ENCODE measurements around the gene CFAP73. TPM values are rescaled to one million over a fixed set of nuclear protein-coding genes. Genes with fewer than 3 reads are reported as not detected.
"Not testable (repeated sequence)": the region's sequence is repeated elsewhere in the genome, so short reads cannot be mapped to it uniquely, and the experiment has no call there.

CFAP73 gene
- total RNA-seq, 1 experiment from 2014 or later: not detected

- in situ Hi-C loops (cut with HindIII; ENCODE audit: low pct_unique_long_range_greater_than_20kb, low sequenced_read_pairs): no loop called here
- DNase-seq (ENCODE audit: low read depth, low spot score): no peak
Observed at GRCh38 chr12:113115455-113116126, 33.9 kb upstream of the CFAP73 start.

DNA sequence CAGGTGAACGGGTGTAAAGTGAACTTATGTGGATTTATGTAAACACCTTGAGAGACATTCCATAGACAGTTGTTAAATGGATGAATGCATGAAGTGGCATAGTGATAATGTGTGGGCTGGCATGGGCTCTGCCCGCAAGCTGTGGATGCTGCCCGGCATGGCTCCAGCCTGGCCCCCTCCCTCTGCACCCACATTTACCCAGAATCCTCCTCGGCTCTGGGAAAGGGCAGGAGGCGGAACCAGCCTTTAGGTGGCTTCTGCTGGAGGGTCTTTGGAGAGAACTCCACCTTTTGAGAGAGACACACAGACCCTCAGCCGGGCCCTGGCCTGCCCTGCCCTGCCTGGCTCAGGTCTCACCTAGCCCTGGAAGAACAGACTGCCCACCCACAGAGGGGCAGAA lies 32.6 kb upstream of the CFAP73 start:
- peak; percentile 32 for DNase-seq (ENCODE audit: low read depth, low spot score)
- in situ Hi-C loops (cut with HindIII; ENCODE audit: low pct_unique_long_range_greater_than_20kb, low sequenced_read_pairs): no loop called here

- DNase-seq (ENCODE audit: low read depth, low spot score); in situ Hi-C loops (cut with HindIII; ENCODE audit: low pct_unique_long_range_greater_than_20kb, low sequenced_read_pairs): not testable (repeated sequence)
Observed at GRCh38 chr12:113117684-113118083, 31.8 kb upstream of the CFAP73 start.

DNA sequence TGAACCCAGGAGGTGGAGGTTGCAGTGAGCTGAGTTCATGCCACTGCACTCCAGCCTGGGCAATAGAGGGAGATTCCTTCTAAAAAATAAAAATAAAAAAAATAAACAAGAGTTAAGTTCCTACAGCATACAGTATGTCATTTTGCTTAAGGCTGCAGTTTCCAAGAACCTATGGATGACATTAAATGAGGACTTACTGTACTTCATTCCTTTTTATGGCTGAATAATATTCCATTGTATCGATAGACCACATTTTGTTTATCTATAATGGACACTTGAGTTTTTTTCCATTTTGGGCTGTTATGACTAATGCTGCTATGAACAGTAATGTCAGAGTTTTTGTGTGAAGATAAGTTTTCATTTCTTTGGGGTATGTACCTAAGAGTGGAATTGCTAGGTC lies 31.4 kb upstream of the CFAP73 start:
- DNase-seq (ENCODE audit: low read depth, low spot score): no peak
- in situ Hi-C loops (cut with HindIII; ENCODE audit: low pct_unique_long_range_greater_than_20kb, low sequenced_read_pairs): no loop called here

DNA sequence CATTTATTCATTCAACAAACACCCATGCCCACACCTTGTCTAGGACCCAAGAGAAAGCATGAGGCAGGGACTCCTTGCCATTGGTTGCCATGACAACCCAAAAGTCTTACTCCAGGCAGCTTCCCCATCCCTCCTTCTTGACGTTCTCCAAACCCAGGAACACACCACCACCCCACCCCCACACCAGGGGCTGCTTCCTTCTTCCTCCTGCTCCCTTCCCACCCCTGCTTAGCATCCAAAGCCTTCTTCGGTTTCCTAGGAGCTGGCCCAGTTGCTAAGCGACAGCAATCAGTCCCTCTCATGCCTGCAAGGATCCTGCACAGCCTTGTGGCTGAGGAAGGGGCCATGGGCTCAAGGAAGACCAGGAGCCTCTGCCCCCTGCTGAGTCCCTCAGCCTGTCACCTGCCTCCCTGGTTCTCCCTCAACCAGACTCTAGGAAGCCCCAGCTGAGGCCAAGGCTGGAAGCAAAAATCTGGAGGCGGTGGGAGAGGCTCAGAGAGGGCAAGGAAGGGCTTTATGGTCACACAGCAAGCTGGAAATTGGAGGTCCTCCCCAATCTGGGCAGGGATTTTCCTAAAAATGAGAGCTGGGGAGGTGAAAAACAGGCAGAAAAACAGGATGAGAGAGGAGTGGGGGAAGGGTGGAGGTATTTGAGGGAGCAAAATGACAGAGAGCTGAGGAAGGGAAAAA lies 29.4 kb upstream of the CFAP73 start:
- in situ Hi-C loops (cut with HindIII; ENCODE audit: low pct_unique_long_range_greater_than_20kb, low sequenced_read_pairs): no loop called here
- DNase-seq (ENCODE audit: low read depth, low spot score): no peak

GRCh38 chr12:113120670-113121370 lies 28.7 kb upstream of the CFAP73 start:
- DNase-seq (ENCODE audit: low read depth, low spot score): peak; percentile 67
- in situ Hi-C loops (cut with HindIII; ENCODE audit: low pct_unique_long_range_greater_than_20kb, low sequenced_read_pairs): no loop called here

DNA sequence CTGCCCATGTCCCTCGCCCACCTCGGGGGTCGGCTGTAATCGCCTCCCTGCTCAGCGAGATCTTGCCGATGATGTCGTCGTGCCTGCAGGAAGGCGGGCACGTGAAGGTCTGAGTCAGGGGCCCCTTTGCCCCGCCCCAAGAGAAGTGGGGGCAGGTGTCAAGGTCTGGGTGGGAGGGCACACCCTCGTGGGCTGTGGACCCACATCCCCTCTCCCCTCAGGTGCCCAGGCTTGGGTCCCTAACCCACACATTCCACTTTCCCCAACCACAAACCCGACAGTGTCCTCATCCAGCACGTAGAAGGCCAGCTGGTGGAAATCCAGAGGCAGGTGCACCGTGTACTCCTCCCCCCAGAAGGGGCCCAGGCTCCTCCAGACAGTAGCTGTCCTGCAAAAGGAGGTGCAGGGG lies 21.7 kb upstream of the CFAP73 start:
- in situ Hi-C loops (cut with HindIII; ENCODE audit: low pct_unique_long_range_greater_than_20kb, low sequenced_read_pairs): no loop called here
- DNase-seq (ENCODE audit: low read depth, low spot score): no peak

DNA sequence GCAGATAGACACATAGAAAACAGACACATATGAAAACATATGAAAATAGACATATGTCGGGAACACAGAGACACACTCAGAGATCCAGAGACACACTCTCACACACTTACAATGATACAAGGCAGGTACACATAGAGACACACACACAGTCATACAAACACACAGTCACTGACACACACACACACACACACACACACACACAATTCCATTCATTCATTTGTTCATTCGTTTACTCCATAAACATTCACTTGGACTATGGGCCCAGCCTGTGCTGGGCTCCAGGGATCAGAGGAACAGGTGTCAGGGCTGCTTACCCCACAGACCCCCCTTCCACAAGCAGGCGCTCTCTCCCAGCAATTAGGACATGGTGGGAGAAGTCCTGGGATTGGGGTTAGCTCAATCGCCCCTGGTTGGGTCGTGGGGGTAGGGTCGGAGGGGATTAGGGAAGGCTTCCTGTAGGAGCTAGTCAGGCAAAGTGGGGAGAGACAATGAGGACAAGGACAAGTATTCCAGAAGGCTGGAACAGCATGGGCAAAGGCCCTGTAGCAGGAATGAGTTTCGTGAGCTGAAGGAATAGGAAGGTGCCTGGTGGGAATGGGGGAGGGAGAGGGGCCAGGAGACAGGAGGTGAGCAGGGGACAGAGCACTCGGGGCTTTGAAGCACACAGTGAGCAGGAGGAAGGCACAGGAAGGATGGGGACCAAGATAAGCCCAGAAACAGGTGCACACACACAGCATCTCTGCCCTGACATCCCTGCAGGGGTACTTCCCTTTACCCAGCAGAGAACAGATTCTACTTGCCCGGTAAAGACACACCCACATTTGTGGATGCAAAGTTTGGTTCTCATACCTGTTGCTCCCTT lies 20.5 kb upstream of the CFAP73 start:
- DNase-seq (ENCODE audit: low read depth, low spot score): no peak
- in situ Hi-C loops (cut with HindIII; ENCODE audit: low pct_unique_long_range_greater_than_20kb, low sequenced_read_pairs): no loop called here

DNA sequence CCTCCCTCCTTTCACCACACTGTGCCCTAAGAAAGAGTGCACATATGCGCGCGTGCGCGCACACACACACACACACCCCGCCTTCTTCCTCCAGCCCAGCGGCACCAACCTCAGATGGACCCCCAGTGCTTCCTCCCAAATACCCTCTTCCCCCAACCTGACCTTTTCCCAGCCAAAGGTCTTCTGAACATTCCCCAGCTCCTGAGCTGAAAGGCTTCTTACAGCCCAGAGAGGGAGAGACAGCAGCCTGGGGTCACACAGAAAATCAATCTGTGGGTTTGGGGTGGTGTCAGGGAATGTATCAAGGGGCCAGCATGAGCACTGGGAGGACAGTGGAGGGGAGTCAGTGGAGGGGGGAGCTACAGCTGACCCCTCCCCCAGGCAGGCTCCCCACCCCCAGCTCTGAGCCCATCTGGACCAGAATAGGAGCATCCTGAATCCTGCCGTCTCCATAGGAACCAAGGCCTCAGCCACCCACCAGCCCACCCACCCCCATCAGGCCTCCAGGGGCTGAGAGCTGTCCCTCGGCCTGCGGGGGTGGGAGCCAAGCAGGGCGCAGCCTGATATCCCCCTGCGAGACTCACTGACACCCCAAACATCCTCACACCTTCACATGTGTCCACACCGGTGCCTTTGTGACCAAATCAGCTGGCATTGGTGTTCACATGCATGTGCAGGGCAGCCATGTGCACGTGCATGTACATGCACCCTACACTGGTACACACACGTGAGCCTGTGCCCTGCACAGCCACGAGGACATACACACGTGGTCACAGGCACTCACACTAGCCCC lies 19.7 kb upstream of the CFAP73 start:
- DNase-seq (ENCODE audit: low read depth, low spot score): no peak
- in situ Hi-C loops (cut with HindIII; ENCODE audit: low pct_unique_long_range_greater_than_20kb, low sequenced_read_pairs): no loop called here

- in situ Hi-C loops (cut with HindIII; ENCODE audit: low pct_unique_long_range_greater_than_20kb, low sequenced_read_pairs): no loop called here
- peak; percentile 43 for DNase-seq (ENCODE audit: low read depth, low spot score)
Observed at GRCh38 chr12:113130457-113131135, 18.9 kb upstream of the CFAP73 start.

- in situ Hi-C loops (cut with HindIII; ENCODE audit: low pct_unique_long_range_greater_than_20kb, low sequenced_read_pairs): no loop called here
Observed at GRCh38 chr12:113131556-113131955, 18.0 kb upstream of the CFAP73 start.

GRCh38 chr12:113133036-113133435 lies 16.5 kb upstream of the CFAP73 start:
- in situ Hi-C loops (cut with HindIII; ENCODE audit: low pct_unique_long_range_greater_than_20kb, low sequenced_read_pairs): no loop called here
- DNase-seq (ENCODE audit: low read depth, low spot score): no peak

More at GRCh38 chr12:113131556-113131955, 18.0 kb upstream of the CFAP73 start:
- no peak for DNase-seq (ENCODE audit: low read depth, low spot score)

GRCh38 chr12:113133666-113134065 lies 15.9 kb upstream of the CFAP73 start:
- in situ Hi-C loops (cut with HindIII; ENCODE audit: low pct_unique_long_range_greater_than_20kb, low sequenced_read_pairs): no loop called here
- no peak for DNase-seq (ENCODE audit: low read depth, low spot score)

DNA sequence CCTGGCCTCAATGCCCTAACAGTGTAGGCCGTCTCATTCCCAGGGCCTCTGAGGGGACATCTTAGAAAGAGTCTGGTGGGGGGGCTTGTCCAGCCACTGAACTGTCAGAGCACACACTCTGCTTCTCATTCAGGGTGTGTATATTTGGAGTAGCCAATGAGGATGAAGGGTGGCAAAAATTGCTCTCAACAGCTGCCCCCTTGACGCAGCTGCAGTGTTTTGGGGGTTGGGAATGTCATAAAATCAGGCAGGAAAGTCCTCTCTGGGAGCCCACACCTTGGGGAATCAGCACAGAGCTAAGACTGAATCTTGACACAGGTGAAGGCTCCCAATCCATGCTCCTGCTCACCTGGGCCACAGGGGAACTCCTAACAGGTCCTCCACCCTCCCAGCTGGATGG lies 15.5 kb upstream of the CFAP73 start:
- in situ Hi-C loops (cut with HindIII; ENCODE audit: low pct_unique_long_range_greater_than_20kb, low sequenced_read_pairs): no loop called here
- DNase-seq (ENCODE audit: low read depth, low spot score): no peak

DNA sequence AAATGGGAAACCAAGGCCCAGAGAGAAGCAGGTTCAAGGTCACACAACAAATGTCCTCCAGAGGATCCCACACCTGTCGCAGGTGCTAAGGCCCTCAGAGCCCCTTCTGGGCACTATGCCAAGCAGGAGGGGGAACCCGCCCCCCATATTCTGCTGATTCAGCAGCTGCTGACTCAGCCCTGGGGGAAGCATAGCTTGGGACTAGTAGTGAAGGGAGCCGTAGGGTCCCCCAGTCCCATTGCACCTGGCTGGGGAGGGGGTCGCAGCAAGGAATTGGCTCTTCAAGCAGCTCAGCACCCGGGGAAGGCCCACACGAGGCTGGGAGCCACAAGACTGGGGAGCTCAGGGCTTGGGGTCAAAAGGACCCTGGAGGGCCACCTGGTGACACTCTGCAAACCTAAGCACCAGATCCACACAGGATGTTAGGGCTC lies 15.0 kb upstream of the CFAP73 start:
- no peak for DNase-seq (ENCODE audit: low read depth, low spot score)
- in situ Hi-C loops (cut with HindIII; ENCODE audit: low pct_unique_long_range_greater_than_20kb, low sequenced_read_pairs): no loop called here

DNA sequence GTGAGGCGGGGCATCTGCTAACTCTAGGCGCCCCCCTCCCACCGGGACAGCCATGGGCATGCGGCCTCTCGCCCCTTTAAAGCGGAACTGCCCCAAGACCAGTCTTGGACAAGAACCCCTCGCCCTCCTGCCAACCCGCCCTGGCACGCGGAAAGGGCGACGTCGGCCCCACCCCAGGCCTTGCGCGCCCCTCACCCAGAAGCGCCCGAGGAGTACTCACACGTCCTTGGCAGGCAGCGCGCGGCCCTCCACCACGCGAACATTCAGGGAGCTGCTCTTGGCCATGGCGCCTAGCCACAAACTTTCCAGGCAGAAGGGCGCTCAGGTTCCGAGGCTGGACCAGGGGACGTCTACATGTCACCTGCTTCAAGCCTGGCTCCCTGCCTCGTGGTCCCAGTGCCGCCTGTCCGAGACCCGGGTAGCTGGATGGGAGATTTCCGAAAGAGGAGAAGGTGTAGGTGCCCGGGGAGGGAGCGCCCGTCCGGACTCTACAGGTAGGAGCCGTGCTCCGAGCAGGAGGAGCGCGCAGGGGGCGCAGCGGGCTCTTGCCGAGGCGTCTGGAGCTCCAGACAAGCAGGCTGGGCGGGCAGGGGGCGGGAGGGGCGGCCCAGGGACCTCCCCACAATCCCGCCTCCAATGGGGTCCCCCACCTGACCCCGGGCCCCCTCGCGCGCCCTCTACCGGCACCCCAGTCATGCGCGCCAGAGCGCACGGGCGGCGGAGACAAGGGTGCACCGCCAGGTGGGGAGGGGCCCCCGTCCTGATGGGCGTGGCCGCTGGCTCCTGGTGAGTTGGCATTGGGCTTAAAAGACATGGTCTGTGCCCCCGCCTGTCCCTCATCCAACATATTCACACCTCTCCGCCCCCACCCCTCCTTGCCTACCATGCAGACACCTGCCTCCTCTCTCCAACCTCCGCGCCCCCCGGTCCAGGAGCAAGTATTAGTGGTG lies 14.1 kb upstream of the CFAP73 start, which contains the start of gene RASAL1:
RASAL1 (minus strand) TSS at position 584 of the 950 bp plus-strand sequence; CDS start at position 285, 299 bp downstream.
- DNase-seq (ENCODE audit: low read depth, low spot score): peak; percentile 58
- in situ Hi-C loops (cut with HindIII; ENCODE audit: low pct_unique_long_range_greater_than_20kb, low sequenced_read_pairs): no loop called here
